T follicular helper cell (primary cell): ENCODE data around the gene RAMP3.

Experiments used
- DNase-seq: peaks from one replicate; pipeline ENCODE4 v3.0.0-alpha.2; 2020; ENCODE audit warnings: low read depth

The RAMP3 gene

DNA sequence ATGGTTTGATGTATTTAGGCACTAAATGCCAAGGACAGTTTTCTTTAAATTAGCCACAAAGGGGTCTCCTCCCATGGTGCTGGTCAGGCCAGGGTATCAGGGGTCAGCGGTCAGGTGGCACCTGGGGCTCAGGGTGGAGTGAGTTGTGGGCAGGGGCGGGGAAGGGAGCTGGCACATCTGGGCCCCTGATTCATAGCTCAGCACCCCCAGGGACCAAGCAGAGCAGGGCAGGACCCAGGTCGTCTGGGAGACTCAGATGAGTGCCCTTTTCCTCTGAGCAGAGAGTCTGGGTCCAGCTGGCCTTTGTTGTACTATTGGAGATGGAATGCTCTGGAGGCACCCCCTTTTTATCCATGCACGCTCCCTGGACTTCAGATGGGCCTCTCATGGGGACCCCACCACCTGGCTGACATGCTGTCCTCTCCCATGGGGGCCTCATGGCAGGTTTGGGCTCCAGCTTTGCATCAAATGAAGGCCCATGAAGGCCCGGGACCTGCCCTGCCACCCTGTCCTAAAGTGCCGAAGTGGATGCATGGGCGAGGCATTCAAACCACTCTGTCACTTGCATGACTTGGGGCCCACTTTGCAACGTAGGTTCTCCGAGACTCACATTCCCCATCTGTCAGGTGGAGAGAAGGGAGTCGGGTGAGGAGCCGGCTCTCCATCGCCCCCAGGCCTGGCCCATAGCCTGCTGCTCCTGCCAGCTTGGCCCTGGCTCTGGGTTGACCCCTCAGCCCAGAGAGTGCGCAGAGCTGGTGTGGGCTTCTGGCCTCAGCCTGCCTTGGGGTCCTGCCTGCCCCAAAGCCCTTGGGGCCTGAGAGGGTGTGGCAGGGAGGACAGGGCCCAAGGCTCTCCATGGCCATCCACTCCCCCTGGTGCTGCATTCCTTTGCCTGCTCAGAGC, 66.4 kb downstream of the RAMP3 start:
- DNase-seq, result no peak

DNA sequence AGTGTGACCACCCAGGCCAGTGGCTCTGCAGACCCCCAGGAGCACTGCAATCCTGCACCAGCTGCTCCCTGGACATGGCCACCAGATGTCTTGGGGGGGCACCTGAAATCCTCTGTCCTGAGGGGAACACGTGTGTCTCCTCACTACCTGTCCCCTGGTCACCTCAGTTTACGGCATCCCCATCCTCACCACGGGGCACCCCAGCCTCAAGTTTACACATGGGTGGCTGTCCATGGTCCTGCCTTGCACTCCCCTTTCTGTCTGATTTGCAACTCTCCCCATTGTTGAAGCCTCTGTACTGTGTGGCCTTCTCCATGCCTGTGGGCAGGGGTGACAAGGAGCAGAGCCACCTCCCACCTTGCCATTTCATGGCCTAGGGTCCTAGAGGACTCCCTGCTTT, 67.2 kb downstream of the RAMP3 start:
- DNase-seq, result no peak

DNA sequence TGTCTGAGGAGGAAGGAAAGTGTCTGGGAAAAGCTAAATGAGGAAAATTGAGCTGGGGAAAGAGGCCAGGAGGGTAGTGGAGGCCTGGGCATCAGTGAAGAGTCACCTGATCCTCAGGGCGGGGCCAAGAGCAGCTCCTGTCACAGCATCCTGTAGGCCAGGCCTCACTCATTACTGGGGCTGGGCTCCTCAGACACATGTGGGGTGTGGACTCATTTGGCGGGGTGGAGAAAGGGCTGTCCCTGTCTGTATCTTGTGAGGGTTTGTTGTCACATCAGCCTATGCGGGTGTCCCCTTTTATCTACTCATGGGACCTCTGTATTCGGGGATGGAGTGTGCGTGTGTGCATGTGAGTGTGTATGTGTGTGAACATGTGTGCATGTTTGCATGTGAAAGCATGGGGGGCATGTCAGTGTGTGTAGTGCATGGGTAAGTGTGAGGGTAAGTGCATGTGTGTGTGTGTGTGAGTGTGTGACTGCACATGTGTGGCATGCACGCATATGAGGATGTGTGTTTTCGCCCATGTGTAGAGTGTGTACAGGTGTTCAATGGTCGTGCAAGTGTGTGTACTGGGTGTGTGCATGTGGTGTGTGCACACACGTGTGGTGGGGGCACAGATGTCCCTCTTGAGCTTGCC, 67.8 kb downstream of the RAMP3 start:
- no peak for DNase-seq

DNA sequence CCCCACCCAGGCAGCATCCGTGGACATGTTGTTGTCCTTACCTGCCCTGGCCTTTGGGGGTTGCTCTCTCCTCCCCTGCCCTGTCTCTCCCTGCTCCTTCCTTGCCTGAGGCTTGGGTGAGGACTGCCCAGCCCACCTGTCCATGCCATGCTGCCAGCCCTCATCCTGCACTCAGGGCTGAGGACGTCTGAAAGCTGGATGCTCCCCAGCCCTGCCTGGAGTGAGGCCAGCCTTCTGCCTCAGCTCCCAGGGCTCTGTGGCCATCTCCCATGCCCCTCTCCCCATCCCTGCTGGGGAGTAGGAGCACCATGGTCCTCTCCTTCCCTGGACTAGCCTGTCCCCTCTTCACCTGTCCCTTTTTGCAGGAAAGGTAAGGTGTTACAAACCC, 68.4 kb downstream of the RAMP3 start:
- DNase-seq, result no peak

DNA sequence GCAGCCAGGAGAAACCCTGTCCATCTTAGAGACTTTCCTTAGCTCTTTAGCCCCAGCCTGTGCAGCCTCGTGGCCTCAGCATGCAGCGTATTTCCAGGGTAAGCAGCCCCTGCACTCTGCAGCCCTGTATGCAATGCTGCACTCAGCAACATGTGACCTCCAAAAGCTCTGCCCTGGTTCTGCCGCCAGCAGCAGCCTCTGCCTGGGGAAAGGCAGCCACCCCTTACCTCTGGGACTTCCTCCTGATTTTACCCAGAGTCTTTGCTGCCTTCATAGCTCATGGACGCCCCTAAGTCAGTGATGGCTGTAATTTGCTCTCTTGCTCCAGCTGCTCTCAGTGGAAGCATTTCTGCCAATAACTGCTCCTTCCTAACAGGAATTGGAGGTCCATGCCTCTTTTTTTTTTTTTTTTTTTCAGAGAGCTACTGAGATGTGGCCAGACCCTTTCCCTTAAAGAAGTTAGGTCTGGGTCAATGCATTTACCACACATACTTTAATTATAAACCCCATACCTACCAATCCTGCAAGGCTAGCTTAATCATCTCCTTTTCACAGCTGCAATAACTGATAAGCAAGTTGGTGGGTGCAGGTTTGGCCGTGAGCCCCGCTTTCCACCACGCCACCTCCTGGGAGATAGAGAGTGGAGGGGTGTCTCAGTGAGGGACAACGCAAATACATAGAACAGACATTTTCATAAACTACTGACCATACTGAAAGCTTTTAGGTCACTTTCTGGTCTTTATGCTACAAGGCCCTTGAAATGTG, 71.7 kb downstream of the RAMP3 start:
- no peak for DNase-seq

DNA sequence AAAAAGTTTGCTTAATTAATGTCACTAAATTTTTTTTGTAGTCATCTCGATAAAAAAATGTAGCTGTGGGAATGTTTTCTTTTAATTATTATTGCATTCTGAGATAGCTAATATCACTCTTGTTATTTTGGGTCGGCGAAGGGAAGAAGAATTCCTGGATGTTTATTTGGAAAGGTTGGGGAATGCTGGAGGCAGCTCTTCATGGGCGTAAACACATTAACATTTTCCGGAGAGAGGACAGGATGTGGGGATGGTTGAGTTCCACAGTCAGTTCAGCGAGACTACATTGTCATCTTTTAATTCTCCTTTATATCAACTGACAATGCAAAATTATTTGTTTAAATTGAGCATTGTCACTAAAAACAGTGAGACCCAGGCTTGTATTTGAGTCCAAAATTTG, 72.5 kb downstream of the RAMP3 start:
- DNase-seq, result no peak

DNA sequence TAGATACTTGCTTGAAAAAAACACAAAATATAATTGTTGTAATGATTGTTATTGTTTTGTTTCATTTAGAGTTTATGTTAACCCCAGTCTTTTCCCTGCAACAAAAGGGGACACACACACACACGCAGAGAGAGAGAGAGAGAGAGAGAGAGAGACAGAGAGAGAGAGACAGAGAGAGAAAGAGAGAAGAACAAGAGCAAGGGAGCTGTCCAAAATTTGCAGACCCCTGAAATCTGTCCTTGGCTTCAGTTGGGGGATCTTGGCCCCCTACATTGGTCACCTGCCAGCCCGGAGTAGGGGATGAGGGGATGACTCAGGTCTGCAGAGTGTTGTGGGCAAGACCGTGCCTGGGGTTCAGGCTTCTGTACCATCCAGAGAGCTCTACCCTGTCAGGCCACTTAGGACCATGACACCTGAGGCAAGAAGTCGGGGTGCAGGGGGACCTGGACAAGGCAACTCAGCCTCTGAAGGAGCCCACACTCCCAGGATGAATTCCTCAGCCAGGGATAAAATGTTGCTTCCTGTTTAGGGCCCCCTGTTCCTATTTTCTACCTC, 73.1 kb downstream of the RAMP3 start:
- no peak for DNase-seq

DNA sequence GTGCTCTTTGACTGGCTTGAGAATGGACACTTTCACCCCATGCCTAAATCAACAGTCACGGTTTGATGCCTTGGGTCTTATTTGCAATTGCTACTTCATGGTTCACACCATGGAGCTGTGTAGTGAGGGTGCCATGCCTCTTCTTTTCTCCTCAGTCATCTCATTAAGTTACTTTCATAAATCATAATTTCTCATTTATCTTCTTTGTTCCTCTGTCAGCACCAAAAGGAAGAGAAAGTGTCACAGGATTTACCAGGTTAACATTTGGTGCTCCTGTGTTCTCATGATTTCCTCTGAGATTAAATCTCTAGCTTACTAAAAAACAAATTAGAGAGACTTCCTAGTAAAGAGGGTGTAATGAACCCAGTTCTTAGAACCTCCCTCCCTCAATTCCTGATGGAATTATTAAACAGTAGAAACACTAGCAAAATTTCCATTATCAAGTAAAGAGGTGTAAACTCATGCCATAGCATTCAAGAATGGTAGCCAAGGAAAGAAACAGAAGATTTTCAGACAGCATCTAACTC, 75.7 kb downstream of the RAMP3 start:
- no peak for DNase-seq
